ENCODE data around the gene ELK4. TPM values are rescaled to one million over a fixed set of nuclear protein-coding genes. Genes with fewer than 3 reads are reported as not detected.

Gene ELK4
- total RNA-seq, 2 experiments from 2014 or later, result 54.0 to 57.4 TPM

DNA sequence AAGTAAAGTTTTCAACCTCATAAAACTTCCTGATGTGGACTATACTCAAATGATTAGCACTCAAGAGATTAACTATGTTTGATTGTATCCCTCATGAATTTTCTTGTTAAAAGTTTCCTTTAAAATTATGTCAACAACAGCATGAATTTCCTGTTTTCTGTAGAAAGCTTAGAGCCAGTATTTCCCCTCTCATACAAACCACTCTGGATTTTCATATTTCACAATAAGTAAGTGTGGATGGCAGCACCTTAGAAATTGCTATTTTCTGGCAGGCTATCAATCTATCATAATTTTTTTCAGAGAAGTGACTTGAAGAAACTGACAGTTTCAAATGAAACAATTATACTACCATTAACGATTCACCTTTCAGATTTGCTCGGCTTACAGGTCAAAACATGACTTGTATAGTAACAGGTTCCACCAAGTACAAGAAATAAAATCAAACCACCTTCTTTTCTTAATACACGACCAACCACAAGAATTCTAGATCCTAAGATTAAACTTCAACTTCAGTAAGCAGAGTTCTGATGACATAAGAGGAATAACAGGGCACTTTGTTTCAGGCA lies 20.8 kb downstream of the ELK4 start:
- CTCF ChIA-PET, result interaction anchor here (4.6 kb wide), 1 partner anchor 19 kb away, joined by 24 read pairs; no protein-coding TSS in a partner anchor
- Mint-ChIP-seq H3K27me3 (no peaks in the 10 kb centered on the region), H3K4me3 (no peak overlapping the region), H3K9me3 (ENCODE audit: low read depth) (no peaks in the 10 kb centered on the region), H3K36me3 (ENCODE audit: low read depth) (peaks cover 43% of the 10 kb centered on the region), H3K27ac (peak overlapping the region; percentile 59), H3K4me1 (peaks cover 46% of the 10 kb centered on the region)
- POLR2A ChIA-PET, result no interaction called here
- DNase-seq, result no peak
- ATAC-seq, result peak; percentile 19
- intact Hi-C loops (cut with DNase I, micrococcal nuclease), result loop anchor here in 1 of 2 experiments (1.0 kb wide), 1 partner anchor 20 kb away; no protein-coding TSS in a partner anchor

- POLR2A ChIA-PET, result no interaction called here
- peaks cover 41% of the 10 kb centered on the region for H3K36me3 Mint-ChIP-seq (ENCODE audit: low read depth)
These were observed 21.8 kb downstream of the ELK4 start for GRCh38 chr1:205610036-205610435.

GRCh38 chr1:205604825-205605505 lies 26.8 kb downstream of the ELK4 start:
- ChIA-PET POLR2A (no interaction called here), CTCF (no interaction called here)
- no peaks in the 10 kb centered on the region for H3K9me3 Mint-ChIP-seq (ENCODE audit: low read depth)
- H3K4me1 Mint-ChIP-seq, result peaks cover 31% of the 10 kb centered on the region
- intact Hi-C loops (cut with DNase I, micrococcal nuclease), result no loop called here
- ATAC-seq, result no peak
- H3K4me3 Mint-ChIP-seq, result no peak overlapping the region
- H3K36me3 Mint-ChIP-seq (ENCODE audit: low read depth), result peaks cover 28% of the 10 kb centered on the region
- no peak for DNase-seq
- H3K27ac Mint-ChIP-seq, result peak overlapping the region; percentile 56
- no peaks in the 10 kb centered on the region for H3K27me3 Mint-ChIP-seq

More at GRCh38 chr1:205610036-205610435, 21.8 kb downstream of the ELK4 start:
- no peak for DNase-seq
- no peak for ATAC-seq
- H3K27ac Mint-ChIP-seq, result peak overlapping the region; percentile 51
- H3K27me3 Mint-ChIP-seq, result no peaks in the 10 kb centered on the region
- CTCF ChIA-PET, result no interaction called here
- intact Hi-C loops (cut with DNase I, micrococcal nuclease), result no loop called here
- no peaks in the 10 kb centered on the region for H3K9me3 Mint-ChIP-seq (ENCODE audit: low read depth)
- H3K4me3 Mint-ChIP-seq, result no peak overlapping the region
- peaks cover 44% of the 10 kb centered on the region for H3K4me1 Mint-ChIP-seq

DNA sequence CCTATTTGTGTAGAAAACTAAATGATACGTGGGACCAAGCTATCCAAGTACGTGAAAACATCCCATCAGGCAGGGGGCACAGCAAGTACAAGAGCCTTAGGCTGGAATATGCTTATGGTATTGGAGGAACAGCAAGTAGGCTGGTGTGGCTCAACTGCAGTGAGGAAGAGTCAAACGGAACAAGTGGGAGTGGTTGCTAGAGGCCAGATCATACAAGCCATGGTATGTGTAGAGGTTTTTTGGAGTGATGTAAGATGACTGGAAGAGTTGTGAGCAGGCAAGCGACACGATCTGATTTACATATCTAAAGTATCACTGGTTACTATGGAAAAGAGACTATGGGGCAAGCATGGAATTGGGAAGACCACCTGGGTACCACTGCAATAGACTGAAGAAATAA lies 27.8 kb downstream of the ELK4 start:
- no peak overlapping the region for H3K4me3 Mint-ChIP-seq
- H3K9me3 Mint-ChIP-seq (ENCODE audit: low read depth), result no peaks in the 10 kb centered on the region
- DNase-seq (no peak), ATAC-seq (no peak)
- CTCF ChIA-PET, result interaction anchor here (0.7 kb wide), 1 partner anchor 70 kb away, joined by 3 read pairs; no protein-coding TSS in a partner anchor
- H3K4me1 Mint-ChIP-seq, result peaks cover 31% of the 10 kb centered on the region
- POLR2A ChIA-PET, result no interaction called here
- H3K36me3 Mint-ChIP-seq (ENCODE audit: low read depth), result peaks cover 35% of the 10 kb centered on the region
- no peaks in the 10 kb centered on the region for H3K27me3 Mint-ChIP-seq
- H3K27ac Mint-ChIP-seq, result peak overlapping the region; percentile 33
- intact Hi-C loops (cut with DNase I, micrococcal nuclease), result no loop called here

- Mint-ChIP-seq H3K4me1 (peaks cover 38% of the 10 kb centered on the region), H3K36me3 (ENCODE audit: low read depth) (peaks cover 38% of the 10 kb centered on the region), H3K9me3 (ENCODE audit: low read depth) (no peaks in the 10 kb centered on the region), H3K27ac (no peak overlapping the region), H3K4me3 (no peak overlapping the region), H3K27me3 (no peaks in the 10 kb centered on the region)
- POLR2A ChIA-PET, result interaction anchor here (0.6 to 1.0 kb wide), 2 partner anchors 28 to 30 kb away, joined by 3 to 6 read pairs; no protein-coding TSS in a partner anchor
- ATAC-seq (no peak), DNase-seq (no peak)
- CTCF ChIA-PET, result interaction anchor here (0.6 to 13.9 kb wide), 16 partner anchors 8 to 376 kb away, joined by 3 to 219 read pairs (median 5); partner anchors contain the start of gene ELK4
- intact Hi-C loops (cut with DNase I, micrococcal nuclease), result loop anchor here in 1 of 2 experiments (2.0 kb wide), 1 partner anchor 30 kb away; no protein-coding TSS in a partner anchor
These were observed 30.6 kb downstream of the ELK4 start for GRCh38 chr1:205601205-205601604.

DNA sequence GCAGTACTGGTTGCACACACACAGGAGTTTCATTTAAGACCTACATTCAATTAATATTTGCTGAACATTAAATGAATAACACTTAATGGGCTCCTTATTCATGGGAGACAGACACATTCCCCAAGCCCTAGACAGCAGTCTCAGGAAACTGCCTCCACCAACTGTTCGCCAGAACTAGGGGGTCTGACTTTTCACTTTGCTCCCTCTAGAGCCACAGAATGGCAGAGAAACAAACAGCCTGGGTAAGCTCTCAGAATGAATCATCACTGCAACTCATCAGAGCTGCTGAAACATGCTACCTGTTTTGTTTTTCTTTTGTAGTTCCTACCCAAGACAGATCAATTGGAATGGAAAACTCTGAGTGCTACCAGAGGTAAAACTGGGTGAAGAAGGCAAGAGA lies 31.7 kb downstream of the ELK4 start:
- Mint-ChIP-seq H3K4me3 (no peak overlapping the region), H3K27ac (peak overlapping the region; percentile 83), H3K27me3 (no peaks in the 10 kb centered on the region), H3K9me3 (ENCODE audit: low read depth) (no peaks in the 10 kb centered on the region), H3K36me3 (ENCODE audit: low read depth) (peaks cover 34% of the 10 kb centered on the region), H3K4me1 (peaks cover 40% of the 10 kb centered on the region)
- intact Hi-C loops (cut with DNase I, micrococcal nuclease), result loop anchor here (1.0 to 2.0 kb wide), 2 partner anchors 8 to 31 kb away; no protein-coding TSS in a partner anchor
- DNase-seq, result peak; percentile 40
- ChIA-PET POLR2A (interaction anchor here (1.2 kb wide), 1 partner anchor 8 kb away, joined by 4 read pairs; no protein-coding TSS in a partner anchor), CTCF (interaction anchor here (0.9 to 13.9 kb wide), 13 partner anchors 8 to 377 kb away, joined by 3 to 219 read pairs (median 6); partner anchors contain the start of gene ELK4)
- ATAC-seq, result peak; percentile 93

DNA sequence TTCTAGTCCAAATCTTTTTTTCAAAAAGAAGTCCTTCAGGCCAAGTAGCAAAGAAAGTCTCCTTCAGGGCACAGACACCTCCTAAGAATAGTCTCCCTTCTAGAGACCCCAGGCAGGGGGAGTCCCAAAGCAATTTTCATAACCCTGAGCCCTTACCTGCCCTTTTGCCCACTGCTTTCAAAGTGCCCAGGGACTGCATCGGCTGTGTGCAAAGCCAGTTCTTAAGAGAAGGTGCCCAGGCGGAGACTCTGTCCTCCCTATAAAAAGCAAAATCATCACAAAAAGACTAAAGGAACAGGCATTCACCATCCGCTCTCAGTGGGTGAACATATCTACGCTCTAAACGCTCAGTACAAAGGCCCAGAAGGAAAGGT lies 32.2 kb downstream of the ELK4 start:
- H3K27ac Mint-ChIP-seq, result peak overlapping the region; percentile 83
- no peak overlapping the region for H3K4me3 Mint-ChIP-seq
- H3K4me1 Mint-ChIP-seq, result peaks cover 37% of the 10 kb centered on the region
- DNase-seq (no peak), ATAC-seq (no peak)
- peaks cover 30% of the 10 kb centered on the region for H3K36me3 Mint-ChIP-seq (ENCODE audit: low read depth)
- POLR2A ChIA-PET, result interaction anchor here (1.2 kb wide), 1 partner anchor 8 kb away, joined by 4 read pairs; no protein-coding TSS in a partner anchor
- no peaks in the 10 kb centered on the region for H3K9me3 Mint-ChIP-seq (ENCODE audit: low read depth)
- CTCF ChIA-PET, result interaction anchor here (1.4 to 13.9 kb wide), 7 partner anchors 8 to 101 kb away, joined by 3 to 219 read pairs (median 7); partner anchors contain the start of gene ELK4
- H3K27me3 Mint-ChIP-seq, result no peaks in the 10 kb centered on the region
- intact Hi-C loops (cut with DNase I, micrococcal nuclease), result loop anchor here (1.0 to 2.0 kb wide), 2 partner anchors 9 to 31 kb away; no protein-coding TSS in a partner anchor

DNA sequence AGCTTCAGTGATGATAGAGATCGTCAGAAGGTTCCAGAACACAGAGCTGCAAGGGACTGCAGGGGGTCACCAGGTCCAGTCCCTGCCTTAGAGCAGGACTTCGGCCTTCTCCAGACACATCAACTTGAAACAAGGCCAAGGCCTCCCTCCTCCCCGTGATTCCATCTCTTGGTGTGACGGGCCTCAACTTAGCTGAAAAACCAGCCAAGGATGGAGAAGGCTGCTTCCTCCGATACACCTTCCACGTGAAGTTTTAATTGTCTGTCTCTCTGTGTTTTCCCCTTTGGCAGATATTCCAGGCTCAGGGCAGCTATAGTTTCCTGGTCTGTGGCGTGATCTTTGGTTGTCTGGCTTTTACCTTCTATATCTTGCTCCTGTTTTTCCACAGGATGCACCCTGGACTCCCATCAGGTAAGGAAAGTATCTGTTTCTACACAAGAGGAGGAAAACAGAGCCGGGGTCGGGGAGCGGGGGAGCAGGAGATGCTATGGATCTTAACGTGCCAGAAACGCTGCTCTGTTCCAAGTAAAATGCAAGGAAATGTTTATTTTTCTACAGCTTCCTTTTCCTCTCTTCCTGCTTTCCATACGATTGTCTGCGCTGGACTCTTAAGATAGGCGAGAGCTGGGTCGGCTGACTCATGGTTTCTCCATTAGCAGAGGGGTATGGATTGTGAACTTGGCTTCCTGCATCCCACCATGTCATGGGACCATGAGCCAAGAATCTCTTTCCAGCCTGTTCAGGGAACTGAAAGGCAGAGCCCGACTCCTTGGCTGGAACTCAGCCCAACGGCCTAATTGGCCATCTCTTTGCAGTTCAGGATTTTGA lies 32.8 kb downstream of the ELK4 start:
- peaks cover 26% of the 10 kb centered on the region for H3K36me3 Mint-ChIP-seq (ENCODE audit: low read depth)
- H3K27ac Mint-ChIP-seq, result no peak overlapping the region
- CTCF ChIA-PET, result interaction anchor here (0.7 to 13.9 kb wide), 7 partner anchors 10 to 112 kb away, joined by 3 to 219 read pairs (median 4); partner anchors contain the start of gene ELK4
- POLR2A ChIA-PET, result no interaction called here
- DNase-seq (no peak), ATAC-seq (no peak)
- H3K4me1 Mint-ChIP-seq, result peaks cover 37% of the 10 kb centered on the region
- H3K27me3 Mint-ChIP-seq, result no peaks in the 10 kb centered on the region
- intact Hi-C loops (cut with DNase I, micrococcal nuclease), result no loop called here
- no peak overlapping the region for H3K4me3 Mint-ChIP-seq
- no peaks in the 10 kb centered on the region for H3K9me3 Mint-ChIP-seq (ENCODE audit: low read depth)

- Mint-ChIP-seq H3K4me3 (no peak overlapping the region), H3K27me3 (no peaks in the 10 kb centered on the region), H3K36me3 (ENCODE audit: low read depth) (peaks cover 22% of the 10 kb centered on the region), H3K9me3 (ENCODE audit: low read depth) (no peaks in the 10 kb centered on the region), H3K4me1 (peaks cover 47% of the 10 kb centered on the region), H3K27ac (no peak overlapping the region)
- no peak for DNase-seq
- ChIA-PET CTCF (interaction anchor here (1.2 to 13.9 kb wide), 5 partner anchors 9 to 114 kb away, joined by 3 to 219 read pairs (median 4); partner anchors contain the start of gene ELK4), POLR2A (no interaction called here)
- intact Hi-C loops (cut with DNase I, micrococcal nuclease), result no loop called here
- no peak for ATAC-seq
These were observed 34.0 kb downstream of the ELK4 start for GRCh38 chr1:205597691-205598314.

GRCh38 chr1:205596876-205597275 lies 34.9 kb downstream of the ELK4 start:
- H3K4me1 Mint-ChIP-seq, result peaks cover 51% of the 10 kb centered on the region
- peaks cover 22% of the 10 kb centered on the region for H3K36me3 Mint-ChIP-seq (ENCODE audit: low read depth)
- POLR2A ChIA-PET, result no interaction called here
- H3K27ac Mint-ChIP-seq, result peak overlapping the region; percentile 43
- DNase-seq (no peak), ATAC-seq (no peak)
- intact Hi-C loops (cut with DNase I, micrococcal nuclease), result no loop called here
- no peak overlapping the region for H3K4me3 Mint-ChIP-seq
- no peaks in the 10 kb centered on the region for H3K27me3 Mint-ChIP-seq
- no peaks in the 10 kb centered on the region for H3K9me3 Mint-ChIP-seq (ENCODE audit: low read depth)
- CTCF ChIA-PET, result interaction anchor here (0.7 to 13.9 kb wide), 4 partner anchors 34 to 140 kb away, joined by 3 to 346 read pairs (median 112); partner anchors contain the start of gene ELK4

Data from activated CD4-positive, alpha-beta T cell treated with anti-CD3 and anti-CD28 coated beads for 36 hours (primary cell).